ENCODE results near the gene PGGT1B. TPM values are rescaled to one million over a fixed set of nuclear protein-coding genes. Genes with fewer than 3 reads are reported as not detected.

PGGT1B gene
- total RNA-seq, 1 donor from 2014 or later, result 38.4 TPM

DNA sequence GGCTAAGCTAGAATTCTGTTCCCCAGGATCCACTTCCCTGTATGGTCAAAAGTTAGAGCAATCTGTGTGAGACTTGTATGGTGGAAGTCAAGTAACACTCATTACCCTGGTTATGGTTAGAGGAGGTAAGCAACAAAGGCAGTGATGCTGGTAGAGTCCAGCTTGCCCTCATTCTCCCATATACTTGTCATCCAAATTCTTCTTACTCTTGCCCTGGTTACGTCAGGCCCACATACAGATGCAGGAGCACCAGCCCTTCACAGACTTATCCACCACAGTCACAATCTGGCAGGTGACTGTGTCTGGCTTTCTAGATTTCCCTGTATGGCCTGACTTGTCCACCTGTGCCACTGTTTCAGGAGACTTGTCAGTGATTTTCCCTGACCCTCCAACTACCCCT is 35.4 kb downstream of the PGGT1B start:
- Mint-ChIP-seq H3K4me1 (no peaks in the 10 kb centered on the region), H3K27me3 (ENCODE audit: low read depth) (no peaks in the 10 kb centered on the region), H3K36me3 (ENCODE audit: low read depth) (peaks cover 21% of the 10 kb centered on the region), H3K27ac (ENCODE audit: unreplicated experiment) (no peak overlapping the region), H3K9me3 (no peaks in the 10 kb centered on the region), H3K4me3 (no peak overlapping the region)
- TF ChIP-seq, protein P1, sequence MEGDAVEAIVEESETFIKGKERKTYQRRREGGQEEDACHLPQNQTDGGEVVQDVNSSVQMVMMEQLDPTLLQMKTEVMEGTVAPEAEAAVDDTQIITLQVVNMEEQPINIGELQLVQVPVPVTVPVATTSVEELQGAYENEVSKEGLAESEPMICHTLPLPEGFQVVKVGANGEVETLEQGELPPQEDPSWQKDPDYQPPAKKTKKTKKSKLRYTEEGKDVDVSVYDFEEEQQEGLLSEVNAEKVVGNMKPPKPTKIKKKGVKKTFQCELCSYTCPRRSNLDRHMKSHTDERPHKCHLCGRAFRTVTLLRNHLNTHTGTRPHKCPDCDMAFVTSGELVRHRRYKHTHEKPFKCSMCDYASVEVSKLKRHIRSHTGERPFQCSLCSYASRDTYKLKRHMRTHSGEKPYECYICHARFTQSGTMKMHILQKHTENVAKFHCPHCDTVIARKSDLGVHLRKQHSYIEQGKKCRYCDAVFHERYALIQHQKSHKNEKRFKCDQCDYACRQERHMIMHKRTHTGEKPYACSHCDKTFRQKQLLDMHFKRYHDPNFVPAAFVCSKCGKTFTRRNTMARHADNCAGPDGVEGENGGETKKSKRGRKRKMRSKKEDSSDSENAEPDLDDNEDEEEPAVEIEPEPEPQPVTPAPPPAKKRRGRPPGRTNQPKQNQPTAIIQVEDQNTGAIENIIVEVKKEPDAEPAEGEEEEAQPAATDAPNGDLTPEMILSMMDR (conservative IDR thresholded peaks at IDR 0.05), result no peak
- DNase-seq (ENCODE audit: low read depth, low spot score), result no peak

- TF ChIP-seq, protein P1 (conservative IDR thresholded peaks at IDR 0.05), result no peak
- no peak overlapping the region for H3K4me3 Mint-ChIP-seq
Measured at GRCh38 chr5:115214541-115214940, 48.1 kb downstream of the PGGT1B start.

GRCh38 chr5:115209279-115209678 is 53.4 kb downstream of the PGGT1B start:
- Mint-ChIP-seq H3K9me3 (no peaks in the 10 kb centered on the region), H3K27me3 (ENCODE audit: low read depth) (no peaks in the 10 kb centered on the region), H3K36me3 (ENCODE audit: low read depth) (no peaks in the 10 kb centered on the region), H3K4me1 (peaks cover 5% of the 10 kb centered on the region), H3K4me3 (no peak overlapping the region), H3K27ac (ENCODE audit: unreplicated experiment) (no peak overlapping the region)
- TF ChIP-seq, protein P1 (conservative IDR thresholded peaks at IDR 0.05), result no peak
- no peak for DNase-seq (ENCODE audit: low read depth, low spot score)

More at GRCh38 chr5:115214541-115214940, 48.1 kb downstream of the PGGT1B start:
- DNase-seq (ENCODE audit: low read depth, low spot score), result no peak
- no peaks in the 10 kb centered on the region for H3K9me3 Mint-ChIP-seq
- peaks cover 13% of the 10 kb centered on the region for H3K36me3 Mint-ChIP-seq (ENCODE audit: low read depth)
- H3K27me3 Mint-ChIP-seq (ENCODE audit: low read depth), result no peaks in the 10 kb centered on the region
- no peak overlapping the region for H3K27ac Mint-ChIP-seq (ENCODE audit: unreplicated experiment)
- peaks cover 5% of the 10 kb centered on the region for H3K4me1 Mint-ChIP-seq

DNA sequence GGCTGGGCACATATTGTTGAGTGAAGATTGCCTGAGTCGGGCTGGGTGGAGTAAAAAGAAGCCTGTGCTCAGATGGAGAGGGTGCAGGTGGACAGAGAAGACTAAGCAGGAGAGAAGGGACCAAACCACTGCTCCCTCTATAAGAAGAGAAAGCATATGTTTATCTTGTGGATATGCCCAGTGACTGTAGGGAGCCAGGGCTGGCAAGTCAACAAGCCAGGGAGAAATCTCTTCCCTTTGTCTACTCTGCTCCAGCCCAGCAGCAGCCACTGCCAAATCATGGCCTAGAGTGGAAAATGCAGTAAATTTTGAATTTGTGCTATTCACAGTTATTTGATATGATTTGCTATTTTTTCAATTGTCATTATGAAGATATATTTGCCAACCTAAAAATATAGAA is 59.7 kb downstream of the PGGT1B start:
- Mint-ChIP-seq H3K36me3 (ENCODE audit: low read depth) (peaks cover 6% of the 10 kb centered on the region), H3K4me1 (no peaks in the 10 kb centered on the region), H3K9me3 (peaks cover 3% of the 10 kb centered on the region), H3K4me3 (no peak overlapping the region), H3K27me3 (ENCODE audit: low read depth) (no peaks in the 10 kb centered on the region), H3K27ac (ENCODE audit: unreplicated experiment) (no peak overlapping the region)
- no peak for DNase-seq (ENCODE audit: low read depth, low spot score)
- TF ChIP-seq, protein P1 (conservative IDR thresholded peaks at IDR 0.05), result no peak

- H3K4me1 Mint-ChIP-seq, result no peaks in the 10 kb centered on the region
- H3K4me3 Mint-ChIP-seq, result no peak overlapping the region
- TF ChIP-seq, protein P1 (conservative IDR thresholded peaks at IDR 0.05), result no peak
- H3K27me3 Mint-ChIP-seq (ENCODE audit: low read depth), result no peaks in the 10 kb centered on the region
- DNase-seq (ENCODE audit: low read depth, low spot score), result no peak
- H3K9me3 Mint-ChIP-seq, result peaks cover 3% of the 10 kb centered on the region
- H3K36me3 Mint-ChIP-seq (ENCODE audit: low read depth), result peaks cover 3% of the 10 kb centered on the region
- no peak overlapping the region for H3K27ac Mint-ChIP-seq (ENCODE audit: unreplicated experiment)
Measured at GRCh38 chr5:115196161-115196560, 66.5 kb downstream of the PGGT1B start.

GRCh38 chr5:115194676-115195075 is 68.0 kb downstream of the PGGT1B start:
- no peak for DNase-seq (ENCODE audit: low read depth, low spot score)
- Mint-ChIP-seq H3K9me3 (no peaks in the 10 kb centered on the region), H3K36me3 (ENCODE audit: low read depth) (no peaks in the 10 kb centered on the region), H3K4me3 (no peak overlapping the region), H3K4me1 (no peaks in the 10 kb centered on the region), H3K27ac (ENCODE audit: unreplicated experiment) (no peak overlapping the region), H3K27me3 (ENCODE audit: low read depth) (no peaks in the 10 kb centered on the region)
- TF ChIP-seq, protein P1 (conservative IDR thresholded peaks at IDR 0.05), result no peak
